ENCODE results near the gene PRKAG2.

GRCh38 chr7:151851145-151851751 lies 25.7 kb downstream of the PRKAG2 start:
- TF ChIP-seq ETS1 (IDR thresholded peaks at IDR 0.05) (no peak), EZH2phosphoT487 (IDR thresholded peaks at IDR 0.05; ENCODE audit: unreplicated experiment) (no peak), CREB1 (CRISPR knock-in tag; IDR thresholded peaks at IDR 0.05; ENCODE audit: low read depth) (no peak), CTCF (conservative IDR thresholded peaks at IDR 0.05; ENCODE audit: low read depth in 2 of 2) (no peak), EZH2 (IDR thresholded peaks at IDR 0.05; ENCODE audit: low read depth, unreplicated experiment) (no peak), POLR2AphosphoS5 (IDR thresholded peaks at IDR 0.05; ENCODE audit: low read depth) (no peak), REST (IDR thresholded peaks at IDR 0.05; ENCODE audit: unreplicated experiment) (no peak), JUNB (IDR thresholded peaks at IDR 0.05; ENCODE audit: unreplicated experiment) (no peak), STAT1 (IDR thresholded peaks at IDR 0.05; ENCODE audit: unreplicated experiment) (no peak), NANOG (IDR thresholded peaks at IDR 0.05; ENCODE audit: borderline replicate concordance) (no peak), ZNF114 (CRISPR knock-in tag; IDR thresholded peaks at IDR 0.05) (no peak), ZNF331 (CRISPR knock-in tag; IDR thresholded peaks at IDR 0.05; ENCODE audit: low read depth) (no peak), ZNF462 (CRISPR knock-in tag; IDR thresholded peaks at IDR 0.05) (no peak)
